A673 (cell line): ENCODE results near the gene ME3. TPM values are rescaled to one million over a fixed set of nuclear protein-coding genes. Genes with fewer than 3 reads are reported as not detected.

Experiments
- BruUV-seq: library from RNA; stranded (reverse); fragments of 400-500 nt; replicated peaks from 2 replicates; lab custom pipeline; 2021; lab: Mats Ljungman, UMichigan
- CTCF ChIA-PET: fragments of 300-600 bp; sonication (Branson Sonifier 250); formaldehyde crosslinking; loops from one replicate; lab custom pipeline; 2022; ENCODE audit warnings: antibody characterized with exemption; lab: Charles Lee
- POLR2A ChIA-PET: fragments of 300-600 bp; sonication (Branson Sonifier 250); formaldehyde crosslinking; loops from one replicate; lab custom pipeline; 2022; ENCODE audit warnings: antibody characterized with exemption; ENCODE audit not compliant: low non-redundant PET; lab: Charles Lee
- DNase-seq: peaks from one replicate; pipeline ENCODE4 v3.0.0-alpha.2; 2015; ENCODE audit warnings: low spot score
- H3K27ac ChIP-seq: fragments of 200-600 bp; sonication (generic); 2 replicates; pipeline ENCODE4 v1.5.1; 2016; ENCODE audit warnings: mixed run types, low read depth, mild to moderate bottlenecking, mixed read lengths, antibody characterized with exemption, low read length; ENCODE audit not compliant: poor library complexity, severe bottlenecking
- H3K27me3 ChIP-seq: fragments of 200-600 bp; sonication (generic); replicated peaks from 2 replicates; pipeline ENCODE4 v1.6.1; 2017; ENCODE audit warnings: mixed run types, low read depth, mild to moderate bottlenecking, mixed read lengths, antibody characterized with exemption, low read length; ENCODE audit not compliant: insufficient read depth, poor library complexity
- H3K36me3 ChIP-seq: fragments of 200-600 bp; sonication (generic); 2 replicates; pipeline ENCODE4 v1.6.1; 2016; ENCODE audit warnings: mixed run types, mild to moderate bottlenecking, mixed read lengths, antibody characterized with exemption, low read length; ENCODE audit not compliant: insufficient read depth, poor library complexity, severe bottlenecking
- H3K4me1 ChIP-seq: fragments of 200-600 bp; sonication (generic); 2 replicates; pipeline ENCODE4 v1.6.1; 2017; ENCODE audit warnings: mixed run types, mild to moderate bottlenecking, mixed read lengths, antibody characterized with exemption, low read length; ENCODE audit not compliant: insufficient read depth, poor library complexity, severe bottlenecking
- H3K4me3 ChIP-seq: fragments of 200-600 bp; sonication (generic); 2 replicates; pipeline ENCODE4 v1.5.1; 2016; ENCODE audit warnings: low read depth, mixed run types, mild to moderate bottlenecking, mixed read lengths, low read length; ENCODE audit not compliant: poor library complexity, severe bottlenecking
- H3K9me3 ChIP-seq: fragments of 200-600 bp; sonication (generic); 2 replicates; pipeline ENCODE4 v1.6.1; 2016; ENCODE audit warnings: mixed run types, low read depth, mild to moderate bottlenecking, mixed read lengths, antibody characterized with exemption, low read length; ENCODE audit not compliant: poor library complexity, severe bottlenecking
- EZH2 ChIP-seq: fragments of 200-600 bp; sonication (generic); IDR thresholded peaks from 2 replicates; pipeline ENCODE4 v1.6.1; 2017; ENCODE audit warnings: borderline replicate concordance, low read depth, mild to moderate bottlenecking, mixed read lengths, antibody characterized with exemption, low read length; ENCODE audit not compliant: poor library complexity, severe bottlenecking
- intact Hi-C: fragments of 100-400 bp; cut with micrococcal nuclease; formaldehyde crosslinking; loops from one replicate; pipeline ENCODE4 v1.10.0; 2022; ENCODE audit not compliant: unreplicated experiment
- total RNA-seq: library from RNA; stranded (reverse); gene quantifications from 2 replicates; pipeline ENCODE4 v1.2.3, GENCODE V29; 2021
- TF ChIP-seq, protein P1 (sequence below): fragments of 300-800, 200-600 bp; sonication (generic); conservative IDR thresholded peaks from 2 replicates; pipeline ENCODE4 v1.5.1; 2017; ENCODE audit warnings: low read depth, mild to moderate bottlenecking, antibody characterized with exemption, low read length, moderate library complexity, mixed read lengths

The ME3 gene
- total RNA-seq, 1 experiment from 2014 or later: 7.6 TPM

GRCh38 chr11:86444981-86445380 lies 227.4 kb downstream of the ME3 start:
- ChIA-PET POLR2A (no interaction called here), CTCF (no interaction called here)
- TF ChIP-seq EZH2: no peak
- TF ChIP-seq, protein P1, sequence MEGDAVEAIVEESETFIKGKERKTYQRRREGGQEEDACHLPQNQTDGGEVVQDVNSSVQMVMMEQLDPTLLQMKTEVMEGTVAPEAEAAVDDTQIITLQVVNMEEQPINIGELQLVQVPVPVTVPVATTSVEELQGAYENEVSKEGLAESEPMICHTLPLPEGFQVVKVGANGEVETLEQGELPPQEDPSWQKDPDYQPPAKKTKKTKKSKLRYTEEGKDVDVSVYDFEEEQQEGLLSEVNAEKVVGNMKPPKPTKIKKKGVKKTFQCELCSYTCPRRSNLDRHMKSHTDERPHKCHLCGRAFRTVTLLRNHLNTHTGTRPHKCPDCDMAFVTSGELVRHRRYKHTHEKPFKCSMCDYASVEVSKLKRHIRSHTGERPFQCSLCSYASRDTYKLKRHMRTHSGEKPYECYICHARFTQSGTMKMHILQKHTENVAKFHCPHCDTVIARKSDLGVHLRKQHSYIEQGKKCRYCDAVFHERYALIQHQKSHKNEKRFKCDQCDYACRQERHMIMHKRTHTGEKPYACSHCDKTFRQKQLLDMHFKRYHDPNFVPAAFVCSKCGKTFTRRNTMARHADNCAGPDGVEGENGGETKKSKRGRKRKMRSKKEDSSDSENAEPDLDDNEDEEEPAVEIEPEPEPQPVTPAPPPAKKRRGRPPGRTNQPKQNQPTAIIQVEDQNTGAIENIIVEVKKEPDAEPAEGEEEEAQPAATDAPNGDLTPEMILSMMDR: no peak
- no peak for DNase-seq
- BruUV-seq: no TSS peak
- H3K9me3 ChIP-seq: no peaks in the 10 kb centered on the region
- no peak overlapping the region for H3K27ac ChIP-seq
- no peaks in the 10 kb centered on the region for H3K36me3 ChIP-seq
- no peaks in the 10 kb centered on the region for H3K27me3 ChIP-seq
- no peak overlapping the region for H3K4me3 ChIP-seq
- intact Hi-C loops: no loop called here
- peaks cover 1% of the 10 kb centered on the region for H3K4me1 ChIP-seq

DNA sequence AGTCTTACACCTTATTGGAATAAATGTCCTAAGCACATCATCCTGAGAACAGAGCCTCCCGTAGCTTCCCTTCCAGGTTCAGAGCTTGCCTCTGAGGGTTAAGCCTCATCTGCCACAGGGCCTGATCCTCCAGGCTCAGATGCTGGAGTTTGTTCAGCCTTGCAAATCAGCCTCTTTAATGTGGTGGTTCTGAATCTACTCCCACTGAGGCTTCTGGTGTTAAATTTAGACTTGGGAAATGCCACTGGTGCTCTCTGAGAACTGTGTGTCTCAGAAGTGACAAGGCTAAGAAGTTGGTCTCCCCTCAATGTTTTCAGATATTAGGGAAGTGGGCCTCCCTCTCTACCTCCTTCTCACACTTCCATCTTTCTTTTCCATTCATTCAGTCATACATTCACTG lies 229.0 kb downstream of the ME3 start:
- ChIA-PET POLR2A (no interaction called here), CTCF (no interaction called here)
- BruUV-seq: no TSS peak
- intact Hi-C loops: no loop called here
- DNase-seq: no peak
- Histone ChIP-seq H3K27ac (no peak overlapping the region), H3K4me1 (peaks cover 17% of the 10 kb centered on the region), H3K9me3 (no peaks in the 10 kb centered on the region), H3K27me3 (no peaks in the 10 kb centered on the region), H3K36me3 (no peaks in the 10 kb centered on the region), H3K4me3 (no peak overlapping the region)
- TF ChIP-seq EZH2: no peak
- TF ChIP-seq, protein P1: no peak

- POLR2A ChIA-PET: no interaction called here
- Histone ChIP-seq H3K36me3 (no peaks in the 10 kb centered on the region), H3K4me1 (peaks cover 20% of the 10 kb centered on the region), H3K27me3 (no peaks in the 10 kb centered on the region), H3K4me3 (no peak overlapping the region), H3K27ac (no peak overlapping the region), H3K9me3 (no peaks in the 10 kb centered on the region)
- intact Hi-C loops: no loop called here
- no peak for DNase-seq
- CTCF ChIA-PET: no interaction called here
- no TSS peak for BruUV-seq
- TF ChIP-seq, protein P1: no peak
- TF ChIP-seq EZH2: no peak
Observed at GRCh38 chr11:86442827-86443226, 229.6 kb downstream of the ME3 start.
